ENCODE results near the gene ARSG. TPM values are rescaled to one million over a fixed set of nuclear protein-coding genes. Genes with fewer than 3 reads are reported as not detected.

ARSG gene
- total and polyA plus RNA-seq, 2 of the 13 experiments (the other 11 are each of a cell fraction or from before 2014, with no cell fraction given) = 3.7 to 15.2 TPM

- 0 out of 2 replicates have a peak, but pooled peaks have one; percentile 26 for TF ChIP-seq ZNF441 (CRISPR knock-in tag; IDR thresholded peaks at IDR 0.05; ENCODE audit: borderline replicate concordance)
- TF ChIP-seq ZNF547 (CRISPR knock-in tag; IDR thresholded peaks at IDR 0.05) = no peak
Measured at GRCh38 chr17:68399638-68400403, 108.5 kb downstream of the ARSG start (continued).

- BruUV-seq (replicated peaks) = no TSS peak
- FAIRE-seq (no peak), ATAC-seq (no peak), DNase-seq (ENCODE audit: low spot score) (no peak)
- H3K9ac ChIP-seq (ENCODE audit: insufficient read depth, low read depth, low read length) = no peak overlapping the region
- CTCF ChIA-PET (ENCODE audit: low intra/inter-chr PET ratio, low total read pairs) = interaction anchor here (2.0 kb wide), 1 partner anchor 137 kb away, joined by 32 read pairs; no protein-coding TSS in a partner anchor
- H3K9me3 ChIP-seq (ENCODE audit: low read length) = peaks cover 4% of the 10 kb centered on the region; the same call in 1 of the 2 replicates
- 98% methylated on average over 4 of the region's 4 CpGs for WGBS (ENCODE audit: low lambda C conversion rate)
- in situ Hi-C loops (cut with HindIII; ENCODE audit: extremely low pct_ligation_motif_present, low pct_unique_long_range_greater_than_20kb) (no loop called here), intact Hi-C loops (cut with micrococcal nuclease; ENCODE audit: unreplicated experiment) (no loop called here)
- TF ChIP-seq HES4 (CRISPR knock-in tag; IDR thresholded peaks at IDR 0.05; ENCODE audit: borderline replicate concordance) = no peak
- TF ChIP-seq ARID4A (CRISPR knock-in tag; IDR thresholded peaks at IDR 0.05; ENCODE audit: borderline replicate concordance) = 0 out of 2 replicates have a peak, but pooled peaks have one; percentile 12
- no peak for TF ChIP-seq ZBTB21 (CRISPR knock-in tag; IDR thresholded peaks at IDR 0.05)
- no peak for TF ChIP-seq SUZ12 (IDR thresholded peaks at IDR 0.05; ENCODE audit: low read depth, low read length)
- H3K36me3 ChIP-seq (replicated peaks in 1 of 2; ENCODE audit: control insufficient read depth in 1 of 2, insufficient read depth in 2 of 2, low read length in 2 of 2) = no peaks in the 10 kb centered on the region; a peak in 1 of 5 replicates
- H3K27ac ChIP-seq (ENCODE audit: extremely low read length, insufficient read depth, low read length) = no peak overlapping the region
- H3K27me3 ChIP-seq (ENCODE audit: control insufficient read depth in 1 of 2, insufficient read depth in 2 of 2, low read length in 2 of 2) = no peaks in the 10 kb centered on the region
- no peak overlapping the region for H3K4me3 ChIP-seq (replicated peaks in 1 of 3; ENCODE audit: insufficient read depth in 1 of 3, low read depth in 2 of 3, low read length in 3 of 3)
- no peaks in the 10 kb centered on the region for H3K79me2 ChIP-seq (ENCODE audit: insufficient read depth, low read length)
- peak overlapping the region; percentile 14; the same call in 1 of the 2 replicates for H3K4me2 ChIP-seq (ENCODE audit: low read depth, low read length)
- POLR2A ChIA-PET = interaction anchor here (1.2 kb wide), 2 partner anchors 17 to 152 kb away, joined by 3 to 4 read pairs; partner anchors contain the start of gene AMZ2
- no peak overlapping the region for H2AFZ ChIP-seq (ENCODE audit: low read length)
- peaks cover 46% of the 10 kb centered on the region for H3K4me1 ChIP-seq (ENCODE audit: insufficient read depth, low read length)
- H4K20me1 ChIP-seq (ENCODE audit: insufficient read depth, low read length) = no peaks in the 10 kb centered on the region
Measured at GRCh38 chr17:68400404-68400735, 109.1 kb downstream of the ARSG start.
